Pulmonary artery endothelial cell (primary cell): ENCODE results near the gene SLC38A6. TPM values are rescaled to one million over a fixed set of nuclear protein-coding genes. Genes with fewer than 3 reads are reported as not detected.
"Not testable (repeated sequence)": the region's sequence is repeated elsewhere in the genome, so short reads cannot be mapped to it uniquely, and the experiment has no call there.

ENCODE experiments used
- DNase-seq: peaks from one replicate; pipeline ENCODE4 v3.0.0-alpha.2; 2011; ENCODE audit warnings: low read depth, low spot score
- total RNA-seq: library from RNA; depleted of rRNA; stranded (reverse); fragments of >200 nt; gene quantifications from 2 replicates; pipeline ENCODE4 v1.2.3, GENCODE V29; 2014

Gene SLC38A6
- total RNA-seq, 1 donor from 2014 or later, result 19.9 TPM

DNA sequence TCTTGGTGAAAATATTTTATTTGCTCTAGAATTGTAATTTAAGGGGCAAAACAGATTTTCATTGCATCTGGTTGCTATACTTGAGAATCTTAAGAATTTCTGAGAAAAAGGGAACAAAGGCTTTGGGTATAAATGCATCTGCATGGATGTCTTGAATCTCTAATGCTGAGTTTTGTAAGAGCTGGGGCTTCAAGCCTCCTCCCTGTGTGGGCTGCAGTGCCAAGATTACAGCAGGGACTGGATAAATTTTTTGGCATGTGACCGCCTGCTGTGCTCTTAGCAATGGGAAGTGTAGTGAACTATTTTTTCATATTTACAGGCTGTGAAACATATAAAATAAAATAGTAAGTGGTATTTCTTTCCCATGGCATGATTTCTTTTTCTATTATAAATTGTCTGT is 70.0 kb downstream of the SLC38A6 start:
- DNase-seq, result no peak

GRCh38 chr14:61051621-61052020 is 70.6 kb downstream of the SLC38A6 start:
- DNase-seq, result no peak

GRCh38 chr14:61063461-61063860 is 82.4 kb downstream of the SLC38A6 start:
- no peak for DNase-seq

GRCh38 chr14:61064210-61064609 is 83.2 kb downstream of the SLC38A6 start:
- DNase-seq, result no peak

DNA sequence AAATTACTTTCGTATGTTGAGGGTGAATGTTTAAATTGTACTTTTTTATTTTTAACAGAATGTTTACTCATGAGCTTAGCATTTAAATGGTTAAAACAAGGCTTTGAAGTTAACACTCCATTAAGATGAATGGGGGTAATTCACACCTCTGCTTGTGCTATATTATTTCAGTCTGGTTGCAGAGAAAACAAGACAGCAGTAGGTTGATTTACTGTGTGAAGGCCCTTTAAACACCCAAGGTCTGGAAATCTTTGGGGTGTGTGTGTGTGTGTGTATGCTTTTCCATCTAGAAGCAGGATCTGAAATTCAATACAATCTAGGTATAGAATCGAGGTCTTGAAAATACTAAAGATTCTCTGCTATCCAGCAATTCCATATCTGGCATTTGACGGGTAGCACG is 83.8 kb downstream of the SLC38A6 start:
- DNase-seq, result no peak

- DNase-seq, result no peak
Observed at GRCh38 chr14:61065656-61066055, 84.6 kb downstream of the SLC38A6 start.

DNA sequence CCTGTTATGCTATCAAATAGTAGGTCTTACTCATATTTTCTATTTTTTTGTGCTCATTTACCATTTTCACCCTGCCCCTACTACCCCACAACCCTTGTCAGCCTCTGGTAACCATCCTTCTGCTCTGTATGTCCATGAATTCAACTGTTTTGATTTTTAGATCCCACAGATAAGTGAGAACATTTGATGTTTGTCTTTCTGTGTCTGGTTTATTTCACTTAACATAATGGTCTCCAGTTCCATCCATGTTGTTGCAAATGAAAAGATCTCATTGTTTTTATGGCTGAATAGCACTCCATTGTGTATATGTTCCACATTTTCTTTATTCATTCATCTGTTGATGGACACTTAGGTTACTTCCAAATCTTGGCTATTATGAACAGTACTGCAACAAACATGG is 91.4 kb downstream of the SLC38A6 start:
- not testable (repeated sequence) for DNase-seq

- DNase-seq, result no peak
Observed at GRCh38 chr14:61074852-61075251, 93.8 kb downstream of the SLC38A6 start.

DNA sequence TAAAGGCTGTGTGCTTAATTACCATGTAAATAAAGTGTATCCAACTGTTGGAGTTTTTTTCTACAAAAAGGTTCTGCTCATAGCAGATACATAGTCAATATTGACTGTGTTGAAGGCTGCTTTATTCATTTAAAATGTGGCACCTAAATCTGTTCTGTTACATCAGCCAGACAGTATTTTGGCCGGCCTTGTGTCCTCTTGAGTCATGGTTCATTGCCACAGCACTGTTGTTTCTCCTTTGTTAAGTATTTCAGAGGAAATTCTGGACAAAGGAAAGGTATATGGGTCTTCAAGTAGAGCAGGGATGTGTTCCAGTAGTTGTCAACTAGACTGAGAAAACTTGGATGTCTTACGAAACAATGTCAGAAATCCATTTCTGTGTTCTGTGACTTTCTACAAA is 95.5 kb downstream of the SLC38A6 start:
- no peak for DNase-seq

- DNase-seq, result no peak
Observed at GRCh38 chr14:61077437-61077836, 96.4 kb downstream of the SLC38A6 start.

DNA sequence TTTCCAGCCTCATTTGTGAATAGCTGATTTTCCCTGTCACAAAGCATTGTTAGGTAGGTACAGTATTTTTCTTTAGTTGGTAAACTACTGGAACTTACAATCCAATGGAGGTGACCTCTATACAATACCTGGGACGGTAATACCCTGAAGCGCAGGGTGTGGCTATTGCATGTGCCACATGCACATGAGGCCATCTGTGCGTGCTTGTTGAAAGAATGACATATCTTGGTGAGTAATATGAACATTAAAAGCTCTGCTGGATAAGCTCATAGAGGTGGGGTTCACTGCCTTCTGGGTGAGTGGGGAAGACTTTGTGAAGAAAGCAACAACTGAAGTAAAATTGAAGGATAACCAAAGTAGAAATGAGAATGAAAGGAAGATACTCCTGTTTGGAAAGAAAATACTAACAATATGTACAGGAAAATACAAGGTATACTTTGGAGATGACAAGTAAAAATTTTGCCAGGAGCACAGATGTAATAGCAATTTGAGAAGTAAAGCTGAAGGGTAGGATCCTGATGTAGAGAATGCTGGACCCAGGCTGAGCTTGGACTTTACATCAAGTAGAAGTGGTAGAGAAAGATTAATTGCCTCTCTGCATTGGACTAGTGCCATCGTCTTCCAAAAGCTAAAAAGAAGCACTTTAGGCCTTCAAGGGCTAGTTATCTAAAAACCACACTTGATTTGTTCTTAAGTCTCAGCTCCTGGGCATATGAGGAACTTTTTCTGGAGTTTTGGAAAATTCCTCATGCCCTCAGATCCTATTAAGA is 97.1 kb downstream of the SLC38A6 start:
- no peak for DNase-seq

GRCh38 chr14:61080591-61081010 is 99.6 kb downstream of the SLC38A6 start:
- DNase-seq, result no peak

GRCh38 chr14:61088081-61088480 is 107.0 kb downstream of the SLC38A6 start:
- no peak for DNase-seq

- DNase-seq, result no peak
Observed at GRCh38 chr14:61089126-61089750, 108.2 kb downstream of the SLC38A6 start.

DNA sequence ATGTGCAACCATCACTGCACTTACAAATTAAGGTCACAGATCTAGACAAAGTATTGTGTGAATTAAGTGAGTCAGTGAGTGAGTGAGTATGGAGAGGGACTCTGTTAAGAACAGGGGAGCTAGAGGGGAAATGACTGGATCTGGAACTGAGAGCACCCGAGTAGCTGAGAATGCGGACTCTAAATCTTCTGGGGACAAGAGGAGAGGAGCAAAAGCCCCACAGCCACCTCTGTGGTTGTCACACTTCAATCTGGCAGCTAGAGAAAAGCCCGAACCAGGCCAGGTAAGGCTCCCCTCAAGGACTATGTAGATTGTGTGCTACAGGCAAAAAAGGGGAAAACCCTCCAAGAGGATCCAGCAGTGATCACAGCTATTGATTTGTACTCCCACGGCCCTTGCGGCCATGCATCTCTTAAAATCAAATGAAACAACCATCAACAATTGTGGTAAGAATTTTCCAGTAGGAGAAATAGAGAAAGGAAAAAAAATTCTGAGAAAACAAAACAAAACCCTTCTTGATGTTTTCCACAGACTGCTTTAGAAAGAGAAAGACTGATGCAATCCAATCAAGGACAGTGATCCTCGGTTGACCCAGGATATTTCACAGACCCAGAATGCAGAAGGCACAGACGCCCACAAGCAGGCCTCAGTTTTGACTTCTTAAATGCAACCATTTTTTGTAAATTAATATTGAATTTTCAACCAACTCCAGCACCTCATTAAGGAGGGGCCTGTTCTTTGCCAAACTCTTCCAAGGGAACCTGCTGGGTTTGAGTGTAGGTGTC is 109.6 kb downstream of the SLC38A6 start:
- no peak for DNase-seq

GRCh38 chr14:61091657-61092273 is 110.7 kb downstream of the SLC38A6 start:
- no peak for DNase-seq

GRCh38 chr14:61098096-61098495 is 117.1 kb downstream of the SLC38A6 start:
- DNase-seq, result not testable (repeated sequence)

DNA sequence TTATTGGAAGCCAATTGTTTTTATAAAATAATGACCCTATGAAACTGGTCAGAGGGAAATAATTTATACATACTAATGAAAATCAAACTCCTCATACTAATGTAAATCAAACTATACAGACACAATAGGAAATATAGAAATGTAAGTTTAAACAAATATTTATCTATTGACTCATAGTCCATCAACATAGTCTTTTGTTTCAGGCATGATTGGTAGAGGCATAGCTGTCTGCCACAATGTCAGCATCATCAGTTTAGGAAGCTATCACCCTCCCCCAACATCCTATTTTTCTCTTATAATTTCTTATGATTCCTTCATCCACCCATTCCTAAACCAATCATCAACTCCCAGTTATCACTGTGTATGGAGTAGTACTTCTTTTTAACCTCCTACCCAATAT is 117.7 kb downstream of the SLC38A6 start:
- no peak for DNase-seq

DNA sequence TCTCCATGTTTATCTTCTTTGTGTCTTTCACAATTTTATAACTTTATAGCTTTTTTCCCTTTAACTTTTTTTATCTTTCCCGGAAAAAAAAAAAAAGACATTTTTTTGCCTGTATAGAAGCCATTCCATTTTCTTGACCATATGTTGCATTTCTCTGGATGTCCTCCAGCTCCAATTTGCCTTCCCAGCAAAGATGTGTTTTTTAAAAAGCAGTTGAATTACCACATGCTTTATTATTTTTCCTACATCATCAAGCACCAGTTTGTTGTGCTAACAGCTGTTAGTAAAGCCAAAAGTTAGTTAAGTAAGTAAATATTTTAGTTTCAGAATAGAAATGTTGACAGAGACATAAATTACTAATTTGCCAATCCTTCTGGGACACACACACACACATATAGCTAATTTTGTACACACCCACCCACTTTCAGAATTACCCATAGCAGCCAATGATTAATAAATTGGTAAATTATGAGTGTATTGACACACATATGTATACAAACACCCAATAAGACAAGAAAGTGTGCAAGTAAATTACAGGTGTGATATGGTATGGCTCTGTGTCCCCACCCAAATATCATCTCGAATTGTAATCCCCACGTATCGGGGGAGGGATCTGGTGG is 118.3 kb downstream of the SLC38A6 start:
- DNase-seq, result no peak

DNA sequence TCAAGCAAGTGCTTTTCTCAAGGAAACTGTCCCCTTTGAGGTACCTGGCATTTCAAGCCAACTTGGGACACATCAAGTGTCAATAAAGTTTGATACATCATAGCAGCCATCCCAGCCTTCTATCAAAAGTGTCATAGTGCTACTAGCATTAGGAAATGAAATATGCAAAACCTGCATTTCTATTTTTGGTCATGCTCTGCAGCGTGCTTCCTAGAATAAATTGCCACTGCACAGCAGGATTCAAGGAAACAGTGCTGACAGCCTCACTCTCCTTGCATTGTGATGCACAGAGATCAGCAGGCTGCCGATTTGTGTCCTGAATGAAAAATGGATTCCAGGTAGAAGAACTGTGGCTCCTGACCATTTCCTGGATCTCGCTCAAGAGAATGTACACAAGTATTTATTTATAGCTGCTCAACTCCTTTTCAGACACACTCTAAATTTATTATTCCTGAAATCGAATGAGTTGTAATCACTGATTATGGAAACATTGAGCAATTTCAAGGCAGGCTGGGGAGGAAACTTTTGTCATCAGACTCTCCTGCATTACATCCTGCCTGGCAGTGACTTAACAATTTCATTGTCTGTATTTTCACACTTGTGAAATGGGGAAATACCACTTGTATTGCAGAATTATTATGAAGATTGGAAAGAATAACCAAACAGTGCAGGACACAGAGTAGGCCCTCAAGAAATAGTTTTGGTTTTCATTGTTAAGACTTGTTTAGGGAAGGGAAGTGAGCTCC is 120.9 kb downstream of the SLC38A6 start:
- DNase-seq, result peak; percentile 82
